HepG2 (cell line): ENCODE results near the gene LYSMD3. TPM values are rescaled to one million over a fixed set of nuclear protein-coding genes. Genes with fewer than 3 reads are reported as not detected.
A peak's percentile ranks its signal among the peaks of the same experiment; 100 is the strongest.

Experiments
- CCDC6 ChIP-seq: sonication (generic); formaldehyde crosslinking; IDR thresholded peaks from 2 replicates; pipeline ENCODE4 v1.8.1; 2022; ENCODE audit warnings: mild to moderate bottlenecking, missing genetic modification reagents, moderate library complexity
- CEBPB ChIP-seq: IDR thresholded peaks from 2 replicates; pipeline ENCODE4 v1.6.1; 2011; ENCODE audit warnings: low read depth, low read length, improper control_type of control experiment, borderline replicate concordance
- HCFC1 ChIP-seq: fragments of 150-350 bp; IDR thresholded peaks from 2 replicates; pipeline ENCODE4 v1.6.1; 2014; ENCODE audit warnings: low read depth, low read length
- HMGA1 ChIP-seq: sonication (generic); formaldehyde crosslinking; conservative IDR thresholded peaks from 2 replicates; pipeline ENCODE4 v1.4.0; 2020; ENCODE audit warnings: missing genetic modification reagents
- MBD4 ChIP-seq: IDR thresholded peaks from 2 replicates; pipeline ENCODE4 v1.6.1; 2012; ENCODE audit warnings: low read length, inconsistent platforms, borderline replicate concordance
- MEIS1 ChIP-seq: sonication (generic); formaldehyde crosslinking; IDR thresholded peaks from 2 replicates; pipeline ENCODE4 v1.9.0; 2021; ENCODE audit warnings: mild to moderate bottlenecking, missing genetic modification reagents, moderate library complexity, borderline replicate concordance
- RFXAP ChIP-seq: sonication (generic); formaldehyde crosslinking; IDR thresholded peaks from 2 replicates; pipeline ENCODE4 v1.4.0; 2020; ENCODE audit warnings: missing genetic modification reagents, borderline replicate concordance
- TBX2 ChIP-seq: sonication (generic); formaldehyde crosslinking; IDR thresholded peaks from 2 replicates; pipeline ENCODE4 v1.5.0; 2020; ENCODE audit warnings: missing genetic modification reagents, mild to moderate bottlenecking, borderline replicate concordance
- ZNF292 ChIP-seq: sonication (generic); formaldehyde crosslinking; IDR thresholded peaks from 2 replicates; pipeline ENCODE4 v1.8.1; 2022; ENCODE audit warnings: mild to moderate bottlenecking, low read depth, missing genetic modification reagents, borderline replicate concordance
- ZNF562 ChIP-seq: sonication (generic); formaldehyde crosslinking; IDR thresholded peaks from 2 replicates; pipeline ENCODE4 v1.8.0; 2022; ENCODE audit warnings: missing genetic modification reagents, borderline replicate concordance
- ZNF577 ChIP-seq: sonication (generic); formaldehyde crosslinking; IDR thresholded peaks from 2 replicates; pipeline ENCODE4 v1.4.0; 2020; ENCODE audit warnings: mild to moderate bottlenecking, low read depth, missing genetic modification reagents, borderline replicate concordance
- ZNF816 ChIP-seq: sonication (generic); formaldehyde crosslinking; IDR thresholded peaks from 2 replicates; pipeline ENCODE4 v1.8.0; 2022; ENCODE audit warnings: missing genetic modification reagents, mild to moderate bottlenecking, borderline replicate concordance
- polyA plus RNA-seq, 8 experiments: library from polyadenylated mRNA; depleted of rRNA in 3 of 8; stranded (reverse) in 7 of 8; unstranded in 1 of 8; fragments of >200 nt; fragmentation: Illumina TruSeq in 4 of 8; extraction: Trizol in 4 of 8; gene quantifications; 2 replicates each; pipeline versions ENCODE4 v1.2.1 to v1.2.3, GENCODE V29; 2011 to 2016; ENCODE audit warnings: low read depth in 4 of 8, missing spikeins in 1 of 8, mixed read lengths in 1 of 8; ENCODE audit not compliant: insufficient read depth in 1 of 8
- total RNA-seq, 5 experiments: library from RNA; depleted of rRNA; stranded (reverse); fragments of >200 nt; fragmentation: Illumina TruSeq; extraction: Trizol; gene quantifications; 2 replicates each; pipeline ENCODE4 v1.2.3, GENCODE V29; 2016; ENCODE audit warnings: low read depth in 1 of 5
- TF ChIP-seq, protein P1 (sequence below): sonication (generic); formaldehyde crosslinking; IDR thresholded peaks from 2 replicates; pipeline ENCODE4 v1.4.0; 2020; ENCODE audit warnings: missing genetic modification reagents
- TF ChIP-seq, protein P2 (sequence below): sonication (generic); formaldehyde crosslinking; IDR thresholded peaks from 2 replicates; pipeline ENCODE4 v1.4.0; 2020; ENCODE audit warnings: missing genetic modification reagents
- TF ChIP-seq, protein P3 (sequence below): sonication (generic); formaldehyde crosslinking; IDR thresholded peaks from 2 replicates; pipeline ENCODE4 v1.4.0; 2020; ENCODE audit warnings: missing genetic modification reagents
- TF ChIP-seq, protein P4 (sequence below): sonication (generic); formaldehyde crosslinking; IDR thresholded peaks from 2 replicates; pipeline ENCODE4 v1.8.0; 2023; ENCODE audit warnings: mild to moderate bottlenecking, missing genetic modification reagents
- TF ChIP-seq, protein P5 (sequence below): sonication (generic); formaldehyde crosslinking; conservative IDR thresholded peaks from 2 replicates; pipeline ENCODE4 v1.4.0; 2020; ENCODE audit warnings: missing genetic modification reagents
- TF ChIP-seq, protein P6 (sequence below): sonication (generic); formaldehyde crosslinking; IDR thresholded peaks from 2 replicates; pipeline ENCODE4 v1.9.0; 2022; ENCODE audit warnings: low read depth, missing genetic modification reagents

The LYSMD3 gene
- total and polyA plus RNA-seq, 2 of the 13 experiments (the other 11 are each of a cell fraction or from before 2014, with no cell fraction given) = 9.1 to 13.8 TPM

DNA sequence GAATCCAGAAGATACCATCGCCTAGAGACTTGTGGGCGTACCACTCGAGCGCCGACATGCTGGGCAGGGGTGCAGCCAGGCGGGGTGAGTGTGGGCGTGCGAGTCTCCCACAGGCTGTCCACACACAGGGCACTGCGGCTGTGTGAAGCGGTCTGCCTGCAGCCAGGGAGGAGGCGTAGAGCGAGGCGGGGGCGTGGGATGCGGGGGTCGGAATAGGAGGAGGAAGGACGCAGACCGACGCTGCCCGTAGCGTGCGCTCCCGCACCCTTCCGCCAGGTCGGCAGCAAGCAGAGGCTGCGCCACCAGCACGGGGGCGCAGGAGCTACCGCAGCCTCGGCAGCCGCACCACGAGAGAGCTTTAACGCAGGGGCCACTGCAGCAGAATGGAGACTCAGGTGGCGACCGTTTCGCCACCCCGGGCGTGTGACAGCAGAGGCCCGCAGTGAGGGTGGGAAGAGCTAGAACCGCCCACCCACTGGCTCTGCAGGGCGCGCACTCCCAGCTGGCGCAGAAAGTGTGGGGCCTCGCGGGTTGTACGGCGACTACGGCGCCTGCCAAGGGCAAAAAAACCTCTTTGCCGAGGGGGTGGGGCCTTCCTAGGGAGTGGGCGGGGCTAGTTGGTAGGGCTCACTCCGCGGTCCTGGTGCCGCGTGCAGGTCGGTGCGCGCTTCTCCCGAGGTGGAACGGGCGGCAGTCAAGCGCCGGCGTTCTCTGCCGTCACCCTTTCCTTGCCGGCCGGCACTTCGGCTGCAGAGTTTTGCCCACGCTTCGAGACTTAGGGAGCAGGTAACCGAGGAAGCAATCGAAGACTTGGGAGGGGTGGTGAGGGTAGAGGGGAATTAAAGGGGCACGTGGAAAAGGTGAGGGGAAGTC, 54.9 kb downstream of the LYSMD3 start, which contains the start of the genes MBLAC2 and POLR3G (continued):
- TF ChIP-seq, protein P1, sequence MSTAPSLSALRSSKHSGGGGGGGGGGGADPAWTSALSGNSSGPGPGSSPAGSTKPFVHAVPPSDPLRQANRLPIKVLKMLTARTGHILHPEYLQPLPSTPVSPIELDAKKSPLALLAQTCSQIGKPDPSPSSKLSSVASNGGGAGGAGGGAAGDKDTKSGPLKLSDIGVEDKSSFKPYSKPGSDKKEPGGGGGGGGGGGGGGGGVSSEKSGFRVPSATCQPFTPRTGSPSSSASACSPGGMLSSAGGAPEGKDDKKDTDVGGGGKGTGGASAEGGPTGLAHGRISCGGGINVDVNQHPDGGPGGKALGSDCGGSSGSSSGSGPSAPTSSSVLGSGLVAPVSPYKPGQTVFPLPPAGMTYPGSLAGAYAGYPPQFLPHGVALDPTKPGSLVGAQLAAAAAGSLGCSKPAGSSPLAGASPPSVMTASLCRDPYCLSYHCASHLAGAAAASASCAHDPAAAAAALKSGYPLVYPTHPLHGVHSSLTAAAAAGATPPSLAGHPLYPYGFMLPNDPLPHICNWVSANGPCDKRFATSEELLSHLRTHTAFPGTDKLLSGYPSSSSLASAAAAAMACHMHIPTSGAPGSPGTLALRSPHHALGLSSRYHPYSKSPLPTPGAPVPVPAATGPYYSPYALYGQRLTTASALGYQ (CRISPR knock-in tag) = peak; percentile 69
- TF ChIP-seq ZNF562 (CRISPR knock-in tag) (no peak), ZNF816 (CRISPR knock-in tag) (peak; percentile 9), ZNF292 (CRISPR knock-in tag) (peak; percentile 93), TBX2 (CRISPR knock-in tag) (peak; percentile 88), HMGA1 (no peak), HCFC1 (peak; percentile 24; the same call in 1 of the 2 replicates), ZNF577 (CRISPR knock-in tag) (no peak), MBD4 (no peak), RFXAP (CRISPR knock-in tag) (0 out of 2 replicates have a peak, but pooled peaks have one; percentile 10), MEIS1 (no peak), CEBPB (no peak), CCDC6 (CRISPR knock-in tag) (peak; percentile 58; the same call in 1 of the 2 replicates)
- TF ChIP-seq, protein P2, sequence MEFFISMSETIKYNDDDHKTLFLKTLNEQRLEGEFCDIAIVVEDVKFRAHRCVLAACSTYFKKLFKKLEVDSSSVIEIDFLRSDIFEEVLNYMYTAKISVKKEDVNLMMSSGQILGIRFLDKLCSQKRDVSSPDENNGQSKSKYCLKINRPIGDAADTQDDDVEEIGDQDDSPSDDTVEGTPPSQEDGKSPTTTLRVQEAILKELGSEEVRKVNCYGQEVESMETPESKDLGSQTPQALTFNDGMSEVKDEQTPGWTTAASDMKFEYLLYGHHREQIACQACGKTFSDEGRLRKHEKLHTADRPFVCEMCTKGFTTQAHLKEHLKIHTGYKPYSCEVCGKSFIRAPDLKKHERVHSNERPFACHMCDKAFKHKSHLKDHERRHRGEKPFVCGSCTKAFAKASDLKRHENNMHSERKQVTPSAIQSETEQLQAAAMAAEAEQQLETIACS (CRISPR knock-in tag) = 0 out of 2 replicates have a peak, but pooled peaks have one; percentile 37
- TF ChIP-seq, protein P3, sequence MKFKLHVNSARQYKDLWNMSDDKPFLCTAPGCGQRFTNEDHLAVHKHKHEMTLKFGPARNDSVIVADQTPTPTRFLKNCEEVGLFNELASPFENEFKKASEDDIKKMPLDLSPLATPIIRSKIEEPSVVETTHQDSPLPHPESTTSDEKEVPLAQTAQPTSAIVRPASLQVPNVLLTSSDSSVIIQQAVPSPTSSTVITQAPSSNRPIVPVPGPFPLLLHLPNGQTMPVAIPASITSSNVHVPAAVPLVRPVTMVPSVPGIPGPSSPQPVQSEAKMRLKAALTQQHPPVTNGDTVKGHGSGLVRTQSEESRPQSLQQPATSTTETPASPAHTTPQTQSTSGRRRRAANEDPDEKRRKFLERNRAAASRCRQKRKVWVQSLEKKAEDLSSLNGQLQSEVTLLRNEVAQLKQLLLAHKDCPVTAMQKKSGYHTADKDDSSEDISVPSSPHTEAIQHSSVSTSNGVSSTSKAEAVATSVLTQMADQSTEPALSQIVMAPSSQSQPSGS (CRISPR knock-in tag) = no peak
- TF ChIP-seq, protein P4, sequence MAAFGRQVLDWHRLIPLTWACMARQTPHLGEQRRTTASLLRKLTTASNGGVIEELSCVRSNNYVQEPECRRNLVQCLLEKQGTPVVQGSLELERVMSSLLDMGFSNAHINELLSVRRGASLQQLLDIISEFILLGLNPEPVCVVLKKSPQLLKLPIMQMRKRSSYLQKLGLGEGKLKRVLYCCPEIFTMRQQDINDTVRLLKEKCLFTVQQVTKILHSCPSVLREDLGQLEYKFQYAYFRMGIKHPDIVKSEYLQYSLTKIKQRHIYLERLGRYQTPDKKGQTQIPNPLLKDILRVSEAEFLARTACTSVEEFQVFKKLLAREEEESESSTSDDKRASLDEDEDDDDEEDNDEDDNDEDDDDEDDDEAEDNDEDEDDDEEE (CRISPR knock-in tag) = peak; percentile 89
- TF ChIP-seq, protein P5, sequence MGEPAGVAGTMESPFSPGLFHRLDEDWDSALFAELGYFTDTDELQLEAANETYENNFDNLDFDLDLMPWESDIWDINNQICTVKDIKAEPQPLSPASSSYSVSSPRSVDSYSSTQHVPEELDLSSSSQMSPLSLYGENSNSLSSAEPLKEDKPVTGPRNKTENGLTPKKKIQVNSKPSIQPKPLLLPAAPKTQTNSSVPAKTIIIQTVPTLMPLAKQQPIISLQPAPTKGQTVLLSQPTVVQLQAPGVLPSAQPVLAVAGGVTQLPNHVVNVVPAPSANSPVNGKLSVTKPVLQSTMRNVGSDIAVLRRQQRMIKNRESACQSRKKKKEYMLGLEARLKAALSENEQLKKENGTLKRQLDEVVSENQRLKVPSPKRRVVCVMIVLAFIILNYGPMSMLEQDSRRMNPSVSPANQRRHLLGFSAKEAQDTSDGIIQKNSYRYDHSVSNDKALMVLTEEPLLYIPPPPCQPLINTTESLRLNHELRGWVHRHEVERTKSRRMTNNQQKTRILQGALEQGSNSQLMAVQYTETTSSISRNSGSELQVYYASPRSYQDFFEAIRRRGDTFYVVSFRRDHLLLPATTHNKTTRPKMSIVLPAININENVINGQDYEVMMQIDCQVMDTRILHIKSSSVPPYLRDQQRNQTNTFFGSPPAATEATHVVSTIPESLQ (CRISPR knock-in tag) = no peak
- TF ChIP-seq, protein P6, sequence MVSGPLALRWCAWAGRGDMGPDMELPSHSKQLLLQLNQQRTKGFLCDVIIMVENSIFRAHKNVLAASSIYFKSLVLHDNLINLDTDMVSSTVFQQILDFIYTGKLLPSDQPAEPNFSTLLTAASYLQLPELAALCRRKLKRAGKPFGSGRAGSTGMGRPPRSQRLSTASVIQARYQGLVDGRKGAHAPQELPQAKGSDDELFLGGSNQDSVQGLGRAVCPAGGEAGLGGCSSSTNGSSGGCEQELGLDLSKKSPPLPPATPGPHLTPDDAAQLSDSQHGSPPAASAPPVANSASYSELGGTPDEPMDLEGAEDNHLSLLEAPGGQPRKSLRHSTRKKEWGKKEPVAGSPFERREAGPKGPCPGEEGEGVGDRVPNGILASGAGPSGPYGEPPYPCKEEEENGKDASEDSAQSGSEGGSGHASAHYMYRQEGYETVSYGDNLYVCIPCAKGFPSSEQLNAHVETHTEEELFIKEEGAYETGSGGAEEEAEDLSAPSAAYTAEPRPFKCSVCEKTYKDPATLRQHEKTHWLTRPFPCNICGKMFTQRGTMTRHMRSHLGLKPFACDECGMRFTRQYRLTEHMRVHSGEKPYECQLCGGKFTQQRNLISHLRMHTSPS (CRISPR knock-in tag) = peak; percentile 8; the same call in 1 of the 2 replicates
